Common myeloid progenitor, CD34-positive (primary cell): ENCODE measurements around the gene CRYL1.

Experiments
- CTCF ChIA-PET: fragments of 350-600 bp; sonication (Branson Sonifier 250); formaldehyde crosslinking; loops from one replicate; lab custom pipeline; 2021; ENCODE audit warnings: antibody characterized with exemption; lab: Charles Lee
- POLR2A ChIA-PET: fragments of 350-600 bp; sonication (Branson Sonifier 250); formaldehyde crosslinking; loops from one replicate; lab custom pipeline; 2021; ENCODE audit warnings: antibody characterized with exemption; lab: Charles Lee
- DNase-seq, 3 donors: peaks; one replicate each; pipeline versions ENCODE4 v3.0.0 to v3.0.0-alpha.2; 2013
- H3K27ac ChIP-seq, 2 experiments: 1 replicate in 1 of 2; 2 replicates in 1 of 2; pipeline ENCODE4 v1.7.0; 2013; ENCODE audit warnings: inconsistent platforms in 2 of 2, low read length in 2 of 2, mild to moderate bottlenecking in 2 of 2, low read depth in 1 of 2, moderate library complexity in 1 of 2; ENCODE audit not compliant: severe bottlenecking in 2 of 2, insufficient read depth in 1 of 2, poor library complexity in 1 of 2
- H3K27me3 ChIP-seq, 5 experiments: replicated peaks in 2 of 5; 1 replicate in 3 of 5; 2 replicates in 2 of 5; pipeline versions ENCODE4 v1.6.1 to v1.7.0; 2013; ENCODE audit warnings: low read length in 4 of 5, mild to moderate bottlenecking in 2 of 5, moderate library complexity in 2 of 5, inconsistent platforms in 1 of 5; ENCODE audit not compliant: insufficient read depth in 5 of 5, control insufficient read depth in 4 of 5
- H3K36me3 ChIP-seq, 4 experiments: 1 replicate in 2 of 4; 2 replicates in 2 of 4; pipeline versions ENCODE4 v1.6.1 to v1.7.0; 2013; ENCODE audit warnings: low read length in 3 of 4, control low read depth in 1 of 4, mild to moderate bottlenecking in 1 of 4; ENCODE audit not compliant: control insufficient read depth in 4 of 4, insufficient read depth in 4 of 4
- H3K4me1 ChIP-seq, 4 experiments: 1 replicate in 3 of 4; 2 replicates in 1 of 4; pipeline versions ENCODE4 v1.6.1 to v1.7.1; 2013; ENCODE audit warnings: low read length in 3 of 4, mild to moderate bottlenecking in 3 of 4, control low read depth in 1 of 4, inconsistent platforms in 1 of 4, moderate library complexity in 1 of 4; ENCODE audit not compliant: control insufficient read depth in 4 of 4, insufficient read depth in 4 of 4; ENCODE audit errors: control extremely low read depth in 1 of 4
- H3K4me3 ChIP-seq, 7 experiments: 1 replicate in 4 of 7; 2 replicates in 3 of 7; pipeline versions ENCODE4 v1.5.1 to v1.7.0; 2013; ENCODE audit warnings: mild to moderate bottlenecking in 7 of 7, low read length in 6 of 7, moderate library complexity in 6 of 7, inconsistent platforms in 2 of 7, low read depth in 2 of 7, control low read depth in 1 of 7; ENCODE audit not compliant: insufficient read depth in 4 of 7, control insufficient read depth in 1 of 7; ENCODE audit errors: extremely low read depth in 1 of 7
- H3K9me3 ChIP-seq, 5 experiments: 1 replicate in 4 of 5; 2 replicates in 1 of 5; pipeline versions ENCODE4 v1.6.1 to v1.7.1; 2013; ENCODE audit warnings: low read length in 4 of 5, mild to moderate bottlenecking in 2 of 5, inconsistent platforms in 1 of 5, low read depth in 1 of 5, moderate library complexity in 1 of 5; ENCODE audit not compliant: control insufficient read depth in 4 of 5, insufficient read depth in 2 of 5; ENCODE audit errors: control extremely low read depth in 1 of 5
- WGBS: methylation state at CpG from one replicate; pipeline ENCODE4 v1.1.5; 2013; ENCODE audit not compliant: insufficient coverage; 5-methylcytosine and 5-hydroxymethylcytosine counted together

Gene CRYL1

DNA sequence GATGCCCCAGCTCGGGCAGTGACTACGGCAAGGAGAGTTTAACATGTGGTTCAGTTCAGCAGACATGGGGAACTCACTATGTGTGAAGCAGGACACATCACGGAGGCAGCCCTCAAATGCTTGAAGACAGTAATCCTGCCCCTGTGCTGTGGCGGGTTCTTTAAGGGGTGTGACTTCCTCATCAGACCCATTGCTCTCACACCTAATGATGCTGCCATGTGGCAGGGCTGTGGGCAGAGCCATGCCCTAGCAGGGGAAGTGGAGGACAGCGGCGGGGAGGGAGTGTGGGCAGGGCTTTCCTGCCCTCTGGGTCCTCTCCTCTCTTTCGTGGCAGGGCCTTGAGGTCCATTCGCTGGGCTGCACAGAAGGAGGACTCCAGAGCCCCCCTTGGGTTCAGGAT is 162.5 kb downstream of the CRYL1 start:
- 97% methylated on average over 4 of the region's 8 CpGs for WGBS
- Histone ChIP-seq H3K27ac (no peak overlapping the region), H3K4me3 (no peak overlapping the region), H3K4me1 (peaks cover 0 to 2% (median 0%) of the 10 kb centered on the region in 4 experiments), H3K36me3 (no peaks in the 10 kb centered on the region), H3K27me3 (no peaks in the 10 kb centered on the region), H3K9me3 (no peaks in the 10 kb centered on the region)
- POLR2A ChIA-PET, result no interaction called here
- CTCF ChIA-PET, result no interaction called here
- no peak for DNase-seq

DNA sequence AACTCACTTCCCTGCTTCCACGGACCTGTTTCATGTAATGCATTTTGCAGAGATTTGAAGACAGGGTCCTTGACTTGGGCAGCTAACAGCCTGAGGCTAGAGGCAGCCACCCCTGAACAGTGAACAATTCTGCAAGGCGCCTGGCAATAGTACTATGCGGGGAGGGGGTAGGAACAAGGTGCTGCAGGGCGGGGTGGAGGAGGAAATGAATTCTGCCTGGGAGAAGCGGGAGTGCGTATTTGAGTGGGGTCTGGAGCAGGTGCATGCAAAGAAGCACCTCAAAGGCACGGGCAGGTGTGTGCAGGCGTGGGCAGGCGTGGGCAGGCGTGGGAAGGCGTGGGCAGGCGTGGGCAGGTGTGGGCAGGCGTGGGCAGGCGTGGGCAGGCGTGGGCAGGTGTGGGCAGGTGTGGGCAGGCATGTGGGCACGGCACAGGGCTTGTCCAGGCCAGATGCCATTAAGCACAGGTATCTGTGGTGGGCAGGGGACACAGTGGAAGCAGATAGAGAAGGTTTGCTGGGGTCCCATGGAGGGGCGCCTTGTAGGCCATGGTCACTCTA is 163.1 kb downstream of the CRYL1 start:
- Histone ChIP-seq H3K36me3 (no peaks in the 10 kb centered on the region), H3K4me3 (no peak overlapping the region), H3K27me3 (no peaks in the 10 kb centered on the region), H3K27ac (no peak overlapping the region), H3K4me1 (peaks cover 0 to 2% (median 0%) of the 10 kb centered on the region in 4 experiments), H3K9me3 (no peaks in the 10 kb centered on the region)
- 88% methylated on average over 11 of the region's 17 CpGs for WGBS
- POLR2A ChIA-PET, result no interaction called here
- no peak for DNase-seq
- CTCF ChIA-PET, result no interaction called here

DNA sequence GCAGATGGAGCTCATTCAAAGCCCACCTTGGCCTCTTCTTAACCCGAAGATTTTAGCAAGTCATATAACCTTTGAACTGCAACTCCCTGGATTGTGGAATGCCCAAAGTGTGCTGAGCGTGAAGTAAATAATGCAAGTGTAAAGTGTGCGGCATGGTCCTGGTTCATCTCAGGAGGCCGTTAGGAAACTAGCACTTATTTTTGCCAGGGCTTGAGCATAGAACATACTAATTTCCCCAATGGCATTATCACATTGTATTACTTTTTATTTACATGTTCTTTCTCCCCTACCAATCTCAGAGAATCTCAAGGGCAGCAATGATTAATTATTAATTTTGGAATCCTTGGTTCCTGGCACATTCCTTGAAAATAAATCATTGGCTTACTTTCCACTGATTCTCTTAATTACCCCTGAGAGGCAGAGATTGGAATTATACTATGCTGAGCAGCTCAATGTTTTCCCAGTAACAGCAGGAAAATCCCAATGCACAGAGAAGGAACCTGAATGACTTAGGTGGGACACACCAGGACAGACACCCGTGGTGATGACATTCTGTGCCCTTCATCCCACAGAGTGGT is 164.7 kb downstream of the CRYL1 start:
- H3K27ac ChIP-seq, result no peak overlapping the region

DNA sequence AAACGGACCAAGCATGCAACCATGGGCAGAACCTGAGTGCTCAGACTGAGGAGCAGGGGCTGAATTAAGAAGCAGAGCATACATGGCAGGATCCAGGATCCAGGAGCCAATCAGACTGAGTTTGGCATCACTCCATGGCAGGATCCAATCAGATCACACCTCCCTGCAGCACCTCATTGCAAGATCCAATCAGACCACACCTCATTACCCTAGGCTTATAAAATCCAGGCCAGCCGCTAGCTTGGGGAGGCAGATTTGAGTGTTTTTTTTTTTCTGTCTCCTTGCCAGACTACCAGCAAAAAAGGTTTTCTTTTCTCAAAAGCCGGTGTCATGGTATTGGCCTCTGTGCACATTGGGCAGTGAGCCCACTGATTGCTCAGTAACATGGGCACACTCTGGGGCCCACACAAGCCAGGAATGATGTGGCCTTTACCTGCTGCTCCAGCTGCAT is 165.6 kb downstream of the CRYL1 start:
- Histone ChIP-seq H3K4me3 (no peak overlapping the region), H3K9me3 (no peaks in the 10 kb centered on the region), H3K27me3 (no peaks in the 10 kb centered on the region), H3K27ac (no peak overlapping the region), H3K36me3 (no peaks in the 10 kb centered on the region), H3K4me1 (peaks cover 0 to 2% (median 0%) of the 10 kb centered on the region in 4 experiments)
- WGBS, result 96% methylated on average over 3 of the region's 3 CpGs
- CTCF ChIA-PET, result interaction anchor here (1.2 kb wide), 1 partner anchor 21 kb away, joined by 3 read pairs; no protein-coding TSS in a partner anchor
- POLR2A ChIA-PET, result no interaction called here
- no peak for DNase-seq

More for the DNA sequence above, 164.7 kb downstream of the CRYL1 start:
- 95% methylated on average over 2 of the region's 5 CpGs for WGBS
- ChIA-PET CTCF (interaction anchor here (1.2 kb wide), 1 partner anchor 22 kb away, joined by 3 read pairs; no protein-coding TSS in a partner anchor), POLR2A (no interaction called here)
- no peak for DNase-seq
- H3K4me3 ChIP-seq, result no peak overlapping the region
- H3K9me3 ChIP-seq, result no peaks in the 10 kb centered on the region
- H3K4me1 ChIP-seq, result peaks cover 0 to 2% (median 0%) of the 10 kb centered on the region in 4 experiments
- no peaks in the 10 kb centered on the region for H3K36me3 ChIP-seq
- H3K27me3 ChIP-seq, result no peaks in the 10 kb centered on the region

DNA sequence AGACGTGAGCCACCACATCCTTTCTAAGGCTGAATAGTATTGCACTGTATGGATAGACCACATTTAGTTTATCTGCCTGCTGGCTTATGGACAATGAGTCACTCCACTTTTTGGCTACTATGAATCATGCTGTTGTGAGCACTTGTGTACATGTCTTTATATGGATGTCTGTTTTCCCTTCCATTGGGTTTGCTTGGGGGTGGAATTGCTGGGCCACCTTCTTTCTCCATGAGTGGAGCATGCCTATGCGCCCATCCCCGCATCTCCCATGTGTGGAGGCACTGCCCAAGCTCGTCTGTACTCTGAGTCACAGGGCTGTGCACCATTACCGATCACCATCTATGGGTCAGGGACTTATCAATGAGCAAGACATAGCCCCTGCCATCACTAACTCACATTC is 166.3 kb downstream of the CRYL1 start:
- no peaks in the 10 kb centered on the region for H3K36me3 ChIP-seq
- H3K4me3 ChIP-seq, result no peak overlapping the region
- WGBS, result 100% methylated on average over 5 of the region's 5 CpGs
- H3K4me1 ChIP-seq, result peaks cover 0 to 2% (median 0%) of the 10 kb centered on the region in 4 experiments
- POLR2A ChIA-PET, result no interaction called here
- H3K9me3 ChIP-seq, result no peaks in the 10 kb centered on the region
- H3K27ac ChIP-seq, result no peak overlapping the region
- CTCF ChIA-PET, result no interaction called here
- no peaks in the 10 kb centered on the region for H3K27me3 ChIP-seq
- no peak for DNase-seq

DNA sequence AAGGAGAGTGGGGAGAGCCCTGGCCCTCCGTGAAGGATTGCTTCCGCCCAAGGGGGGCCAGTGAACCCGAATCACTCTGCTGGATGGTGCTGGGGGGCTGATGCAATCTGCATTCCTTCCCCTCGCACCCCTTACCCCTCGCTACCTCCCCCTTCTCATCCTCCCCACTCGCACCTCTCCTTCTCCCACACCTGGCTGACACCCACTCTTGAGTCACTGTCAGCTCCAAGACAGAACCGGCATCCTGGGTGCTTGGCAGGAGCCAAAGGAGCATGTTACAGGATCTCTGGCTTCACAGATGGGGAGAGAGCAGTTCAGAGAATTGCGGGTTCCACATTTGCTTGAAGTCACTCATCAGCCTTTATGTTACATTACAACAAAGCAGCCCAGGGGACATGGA is 167.6 kb downstream of the CRYL1 start:
- Histone ChIP-seq H3K27ac (no peak overlapping the region), H3K27me3 (no peaks in the 10 kb centered on the region), H3K4me3 (no peak overlapping the region), H3K4me1 (peaks cover 0 to 2% (median 0%) of the 10 kb centered on the region in 4 experiments), H3K9me3 (no peaks in the 10 kb centered on the region), H3K36me3 (no peaks in the 10 kb centered on the region)
- no peak for DNase-seq
- POLR2A ChIA-PET, result no interaction called here
- CTCF ChIA-PET, result no interaction called here
- WGBS, result 81% methylated on average over 5 of the region's 8 CpGs

DNA sequence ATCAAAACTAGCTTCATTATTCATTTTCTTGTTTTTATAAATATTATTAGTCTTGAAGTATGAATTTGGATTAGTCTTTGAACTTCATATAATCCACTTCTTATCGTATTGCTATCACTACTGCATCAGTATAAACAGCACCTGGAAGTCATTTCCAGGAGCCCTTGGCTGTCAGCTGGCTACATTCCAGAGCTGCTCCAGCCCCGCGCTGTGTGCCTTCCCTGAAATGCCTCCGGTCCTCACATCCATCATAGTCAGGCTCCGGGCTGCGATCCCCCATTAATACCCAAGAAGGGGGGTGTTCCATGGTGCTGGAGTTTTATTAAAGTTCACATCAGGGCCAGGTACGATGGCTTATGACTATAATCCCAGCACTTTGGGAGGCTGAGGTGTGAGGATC is 169.2 kb downstream of the CRYL1 start:
- no peak for DNase-seq
- POLR2A ChIA-PET, result no interaction called here
- no peak overlapping the region for H3K27ac ChIP-seq
- no peak overlapping the region for H3K4me3 ChIP-seq
- peaks cover 0 to 7% (median 0%) of the 10 kb centered on the region in 4 experiments for H3K4me1 ChIP-seq
- 94% methylated on average over 6 of the region's 7 CpGs for whole genome bisulfite sequencing
- no peaks in the 10 kb centered on the region for H3K27me3 ChIP-seq
- no peaks in the 10 kb centered on the region for H3K36me3 ChIP-seq
- no peaks in the 10 kb centered on the region for H3K9me3 ChIP-seq
- CTCF ChIA-PET, result interaction anchor here (0.6 kb wide), 1 partner anchor 157 kb away, joined by 3 read pairs; no protein-coding TSS in a partner anchor
